SK-N-SH treated with all-trans-retinoic acid at 6 μM for 48 hours (cell line): Measurements from ENCODE around the gene MIGA2.
A peak's percentile ranks its signal among the peaks of the same experiment; 100 is the strongest.

ENCODE experiments used
- ATAC-seq: fragments of 200-7000 bp; cut with Tn5 transposase; 3 replicates; pipeline ENCODE4 v1.9.1; 2020; ENCODE audit warnings: mild to moderate bottlenecking, moderate library complexity
- ARNTL ChIP-seq: fragments of 450-650 bp; formaldehyde crosslinking; IDR thresholded peaks from 2 replicates; pipeline ENCODE4 v1.5.0; 2020; ENCODE audit warnings: low read depth, mild to moderate bottlenecking, moderate library complexity, borderline replicate concordance
- BACH2 ChIP-seq: fragments of 250-450 bp; sonication (Bioruptor Pico); IDR thresholded peaks from 2 replicates; pipeline ENCODE4 v1.9.0; 2021; ENCODE audit warnings: mild to moderate bottlenecking, borderline replicate concordance
- CSDC2 ChIP-seq: fragments of 250-450 bp; sonication (Bioruptor Pico); IDR thresholded peaks from 2 replicates; pipeline ENCODE4 v1.5.0; 2020; ENCODE audit warnings: mild to moderate bottlenecking, moderate library complexity
- ESRRG ChIP-seq: fragments of 250-450 bp; sonication (Bioruptor Pico); IDR thresholded peaks from 2 replicates; pipeline ENCODE4 v1.6.1; 2021; ENCODE audit warnings: mild to moderate bottlenecking
- GLIS3 ChIP-seq: fragments of 250-450 bp; sonication (Bioruptor Pico); IDR thresholded peaks from 2 replicates; pipeline ENCODE4 v1.5.0; 2020; ENCODE audit warnings: mild to moderate bottlenecking, moderate library complexity
- ISL1 ChIP-seq: fragments of 250-450 bp; sonication (Bioruptor Pico); IDR thresholded peaks from 2 replicates; pipeline ENCODE4 v2.1.2; 2022; ENCODE audit warnings: mild to moderate bottlenecking, moderate library complexity
- OSR1 ChIP-seq: fragments of 250-450 bp; sonication (Bioruptor Pico); IDR thresholded peaks from 2 replicates; pipeline ENCODE4 v1.8.0; 2022; ENCODE audit warnings: moderate library complexity, mild to moderate bottlenecking, inconsistent platforms
- PPARA ChIP-seq: fragments of 250-450 bp; sonication (Bioruptor Pico); IDR thresholded peaks from 2 replicates; pipeline ENCODE4 v1.5.0; 2020; ENCODE audit warnings: mild to moderate bottlenecking, borderline replicate concordance
- RARB ChIP-seq: fragments of 250-450 bp; sonication (Bioruptor Pico); IDR thresholded peaks from 2 replicates; pipeline ENCODE4 v1.8.0; 2021; ENCODE audit warnings: mild to moderate bottlenecking, moderate library complexity
- SNAI2 ChIP-seq: fragments of 250-450 bp; sonication (Bioruptor Pico); IDR thresholded peaks from 2 replicates; pipeline ENCODE4 v1.5.0; 2020; ENCODE audit warnings: mild to moderate bottlenecking, moderate library complexity
- TCF4 ChIP-seq: fragments of 250-450 bp; sonication (Bioruptor Pico); IDR thresholded peaks from 2 replicates; pipeline ENCODE4 v1.8.0; 2021; ENCODE audit warnings: mild to moderate bottlenecking, moderate library complexity, borderline replicate concordance
- ZFP3 ChIP-seq: fragments of 250-450 bp; sonication (Bioruptor Pico); IDR thresholded peaks from 2 replicates; pipeline ENCODE4 v1.5.0; 2020; ENCODE audit warnings: mild to moderate bottlenecking, moderate library complexity
- ZFP30 ChIP-seq: fragments of 450-650 bp; formaldehyde crosslinking; IDR thresholded peaks from 2 replicates; pipeline ENCODE4 v1.5.0; 2022; ENCODE audit warnings: mild to moderate bottlenecking, moderate library complexity
- ZNF565 ChIP-seq: fragments of 450-650 bp; formaldehyde crosslinking; conservative IDR thresholded peaks from 2 replicates; pipeline ENCODE4 v1.5.0; 2020; ENCODE audit warnings: low read depth, mild to moderate bottlenecking, moderate library complexity
- ZNF70 ChIP-seq: fragments of 450-650 bp; formaldehyde crosslinking; IDR thresholded peaks from 2 replicates; pipeline ENCODE4 v1.5.0; 2020; ENCODE audit warnings: mild to moderate bottlenecking, moderate library complexity
- ZNF8 ChIP-seq: fragments of 450-650 bp; formaldehyde crosslinking; IDR thresholded peaks from 2 replicates; pipeline ENCODE4 v1.5.0; 2020; ENCODE audit warnings: mild to moderate bottlenecking, moderate library complexity
- TF ChIP-seq, protein P1 (sequence below): fragments of 250-450 bp; sonication (Bioruptor Pico); IDR thresholded peaks from 2 replicates; pipeline ENCODE4 v1.8.0; 2021; ENCODE audit warnings: low read depth, mild to moderate bottlenecking, moderate library complexity, borderline replicate concordance
- TF ChIP-seq, protein P2 (sequence below): fragments of 250-450 bp; sonication (Bioruptor Pico); IDR thresholded peaks from 2 replicates; pipeline ENCODE4 v1.5.1; 2020; ENCODE audit warnings: low read depth, mild to moderate bottlenecking, moderate library complexity
- TF ChIP-seq, protein P3 (sequence below): fragments of 250-450 bp; sonication (Bioruptor Pico); IDR thresholded peaks from 2 replicates; pipeline ENCODE4 v1.8.0; 2020; ENCODE audit warnings: mild to moderate bottlenecking, moderate library complexity, borderline replicate concordance

Gene MIGA2, protein sequence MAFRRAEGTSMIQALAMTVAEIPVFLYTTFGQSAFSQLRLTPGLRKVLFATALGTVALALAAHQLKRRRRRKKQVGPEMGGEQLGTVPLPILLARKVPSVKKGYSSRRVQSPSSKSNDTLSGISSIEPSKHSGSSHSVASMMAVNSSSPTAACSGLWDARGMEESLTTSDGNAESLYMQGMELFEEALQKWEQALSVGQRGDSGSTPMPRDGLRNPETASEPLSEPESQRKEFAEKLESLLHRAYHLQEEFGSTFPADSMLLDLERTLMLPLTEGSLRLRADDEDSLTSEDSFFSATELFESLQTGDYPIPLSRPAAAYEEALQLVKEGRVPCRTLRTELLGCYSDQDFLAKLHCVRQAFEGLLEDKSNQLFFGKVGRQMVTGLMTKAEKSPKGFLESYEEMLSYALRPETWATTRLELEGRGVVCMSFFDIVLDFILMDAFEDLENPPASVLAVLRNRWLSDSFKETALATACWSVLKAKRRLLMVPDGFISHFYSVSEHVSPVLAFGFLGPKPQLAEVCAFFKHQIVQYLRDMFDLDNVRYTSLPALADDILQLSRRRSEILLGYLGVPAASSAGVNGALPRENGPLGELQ

DNA sequence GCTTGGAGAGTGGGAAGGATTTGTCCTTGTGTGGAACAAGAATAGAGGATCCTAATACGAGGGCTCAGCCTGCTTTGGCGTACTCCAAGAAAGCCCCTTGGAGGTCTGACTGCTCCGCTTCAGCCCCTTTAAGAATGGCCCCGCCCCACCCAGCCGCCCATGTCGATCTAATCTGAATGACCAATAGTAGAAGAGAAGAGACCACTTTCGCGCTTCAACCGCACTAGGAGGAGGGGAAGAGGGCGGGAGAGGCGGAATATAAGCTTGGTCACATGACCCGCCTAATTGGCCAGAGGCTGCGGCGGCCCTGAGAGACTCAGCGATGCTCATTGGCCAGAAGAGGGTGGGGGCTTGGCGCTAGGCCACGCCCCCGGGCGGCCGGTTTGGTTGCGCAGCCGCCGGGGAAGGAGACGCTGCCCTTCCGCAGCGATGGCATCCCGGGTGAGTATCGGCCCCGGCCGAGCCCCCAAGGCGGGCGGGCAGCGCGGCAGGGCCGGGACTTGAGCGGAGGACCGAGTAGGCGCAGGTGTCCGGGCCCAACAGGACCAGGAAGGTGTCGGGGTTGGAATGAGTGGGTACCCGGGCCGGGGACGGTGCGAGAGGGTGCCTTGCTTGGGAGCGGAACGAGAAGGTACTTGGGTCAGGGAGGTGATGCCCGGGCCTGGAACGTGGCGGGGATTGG, at the start of gene MIGA2:
MIGA2 (plus strand) TSS at position 386 of the 682 bp plus-strand sequence. CDS start 3,969 bp downstream, outside the sequence.
- TF ChIP-seq SNAI2 (CRISPR knock-in tag) (no peak), GLIS3 (0 out of 2 replicates have a peak, but pooled peaks have one; percentile 12)
- ATAC-seq = peak; percentile 98

DNA sequence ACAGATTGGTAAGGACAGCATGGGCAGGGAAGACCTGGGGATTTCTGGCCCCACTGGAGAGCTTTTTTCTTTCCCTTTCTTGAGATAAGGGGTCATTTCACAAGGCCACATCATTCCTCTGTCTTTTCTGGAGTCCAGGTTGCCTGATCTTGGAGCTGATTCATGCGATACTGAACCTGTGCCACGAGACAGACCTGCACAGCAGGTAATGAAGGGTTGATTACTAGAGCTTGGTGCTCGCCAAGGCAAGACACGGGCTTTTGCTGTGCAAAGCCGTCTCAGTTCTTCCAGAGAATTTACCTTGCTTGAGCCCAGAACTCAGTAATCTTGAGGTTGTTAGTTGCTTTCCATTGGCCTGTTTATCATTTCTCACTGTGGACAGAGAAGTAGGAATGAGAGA, 49.8 kb upstream of the MIGA2 start:
- no peak for ATAC-seq
- TF ChIP-seq RARB (CRISPR knock-in tag) (no peak), ZNF8 (CRISPR knock-in tag) (no peak), ZFP3 (CRISPR knock-in tag) (no peak), ZNF565 (CRISPR knock-in tag) (no peak), BACH2 (CRISPR knock-in tag) (no peak), ARNTL (no peak), CSDC2 (CRISPR knock-in tag) (no peak), ZFP30 (no peak), OSR1 (CRISPR knock-in tag) (no peak), TCF4 (CRISPR knock-in tag) (no peak)
- TF ChIP-seq, protein P1, sequence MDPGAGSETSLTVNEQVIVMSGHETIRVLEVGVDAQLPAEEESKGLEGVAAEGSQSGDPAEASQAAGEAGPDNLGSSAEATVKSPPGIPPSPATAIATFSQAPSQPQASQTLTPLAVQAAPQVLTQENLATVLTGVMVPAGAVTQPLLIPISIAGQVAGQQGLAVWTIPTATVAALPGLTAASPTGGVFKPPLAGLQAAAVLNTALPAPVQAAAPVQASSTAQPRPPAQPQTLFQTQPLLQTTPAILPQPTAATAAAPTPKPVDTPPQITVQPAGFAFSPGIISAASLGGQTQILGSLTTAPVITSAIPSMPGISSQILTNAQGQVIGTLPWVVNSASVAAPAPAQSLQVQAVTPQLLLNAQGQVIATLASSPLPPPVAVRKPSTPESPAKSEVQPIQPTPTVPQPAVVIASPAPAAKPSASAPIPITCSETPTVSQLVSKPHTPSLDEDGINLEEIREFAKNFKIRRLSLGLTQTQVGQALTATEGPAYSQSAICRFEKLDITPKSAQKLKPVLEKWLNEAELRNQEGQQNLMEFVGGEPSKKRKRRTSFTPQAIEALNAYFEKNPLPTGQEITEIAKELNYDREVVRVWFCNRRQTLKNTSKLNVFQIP (CRISPR knock-in tag) = no peak
- TF ChIP-seq, all 23 proteins: peak for 0

DNA sequence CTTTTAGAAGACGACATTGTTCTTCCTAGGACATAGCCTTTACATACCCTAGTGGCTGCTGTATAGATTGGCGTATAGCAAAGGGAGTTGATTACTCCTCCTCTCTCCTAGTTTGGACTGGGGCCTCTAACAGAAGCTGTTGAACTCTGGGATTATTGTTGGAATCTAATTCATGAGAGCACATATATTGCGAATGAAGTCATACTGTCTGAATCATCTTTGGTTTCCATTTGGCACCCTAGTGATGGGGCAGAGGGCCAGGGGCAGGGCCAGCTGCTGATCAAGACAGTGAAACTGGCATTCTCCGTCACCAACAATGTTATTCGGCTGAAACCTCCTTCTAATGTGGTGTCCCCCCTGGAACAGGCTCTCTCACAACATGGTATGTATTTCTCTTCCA, 48.6 kb upstream of the MIGA2 start:
- ATAC-seq = peak; percentile 91
- TF ChIP-seq ESRRG (no peak), BACH2 (CRISPR knock-in tag) (no peak), OSR1 (CRISPR knock-in tag) (no peak), SNAI2 (CRISPR knock-in tag) (peak; percentile 58; the same call in 1 of the 2 replicates), ZNF8 (CRISPR knock-in tag) (no peak)
- TF ChIP-seq, protein P2, sequence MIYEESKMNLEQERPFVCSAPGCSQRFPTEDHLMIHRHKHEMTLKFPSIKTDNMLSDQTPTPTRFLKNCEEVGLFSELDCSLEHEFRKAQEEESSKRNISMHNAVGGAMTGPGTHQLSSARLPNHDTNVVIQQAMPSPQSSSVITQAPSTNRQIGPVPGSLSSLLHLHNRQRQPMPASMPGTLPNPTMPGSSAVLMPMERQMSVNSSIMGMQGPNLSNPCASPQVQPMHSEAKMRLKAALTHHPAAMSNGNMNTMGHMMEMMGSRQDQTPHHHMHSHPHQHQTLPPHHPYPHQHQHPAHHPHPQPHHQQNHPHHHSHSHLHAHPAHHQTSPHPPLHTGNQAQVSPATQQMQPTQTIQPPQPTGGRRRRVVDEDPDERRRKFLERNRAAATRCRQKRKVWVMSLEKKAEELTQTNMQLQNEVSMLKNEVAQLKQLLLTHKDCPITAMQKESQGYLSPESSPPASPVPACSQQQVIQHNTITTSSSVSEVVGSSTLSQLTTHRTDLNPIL (CRISPR knock-in tag) = 0 out of 2 replicates have a peak, but pooled peaks have one; percentile 24

DNA sequence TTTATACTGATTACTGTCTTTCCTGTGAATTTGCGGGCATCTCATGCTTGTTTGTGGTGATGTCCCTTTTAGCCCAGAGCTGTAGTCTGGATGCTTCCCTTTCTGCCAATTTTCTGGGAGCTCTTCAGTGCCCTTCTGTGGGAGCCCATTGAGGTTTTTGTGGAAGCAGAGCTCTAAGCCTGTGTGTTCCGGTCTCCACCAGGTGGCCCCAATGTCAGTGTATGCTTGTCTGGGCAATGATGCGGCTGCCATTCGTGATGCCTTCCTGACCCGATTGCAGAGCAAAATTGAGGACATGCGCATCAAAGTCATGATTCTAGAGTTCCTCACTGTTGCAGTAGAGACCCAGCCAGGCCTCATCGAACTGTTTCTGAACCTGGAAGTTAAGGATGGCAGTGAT, 43.4 kb upstream of the MIGA2 start:
- peak; percentile 72; the same call in 2 of the 3 replicates for ATAC-seq
- no peak for TF ChIP-seq PPARA (CRISPR knock-in tag)
- TF ChIP-seq GLIS3 = no peak
- TF ChIP-seq, protein P1 (CRISPR knock-in tag) = no peak
- TF ChIP-seq, protein P3, sequence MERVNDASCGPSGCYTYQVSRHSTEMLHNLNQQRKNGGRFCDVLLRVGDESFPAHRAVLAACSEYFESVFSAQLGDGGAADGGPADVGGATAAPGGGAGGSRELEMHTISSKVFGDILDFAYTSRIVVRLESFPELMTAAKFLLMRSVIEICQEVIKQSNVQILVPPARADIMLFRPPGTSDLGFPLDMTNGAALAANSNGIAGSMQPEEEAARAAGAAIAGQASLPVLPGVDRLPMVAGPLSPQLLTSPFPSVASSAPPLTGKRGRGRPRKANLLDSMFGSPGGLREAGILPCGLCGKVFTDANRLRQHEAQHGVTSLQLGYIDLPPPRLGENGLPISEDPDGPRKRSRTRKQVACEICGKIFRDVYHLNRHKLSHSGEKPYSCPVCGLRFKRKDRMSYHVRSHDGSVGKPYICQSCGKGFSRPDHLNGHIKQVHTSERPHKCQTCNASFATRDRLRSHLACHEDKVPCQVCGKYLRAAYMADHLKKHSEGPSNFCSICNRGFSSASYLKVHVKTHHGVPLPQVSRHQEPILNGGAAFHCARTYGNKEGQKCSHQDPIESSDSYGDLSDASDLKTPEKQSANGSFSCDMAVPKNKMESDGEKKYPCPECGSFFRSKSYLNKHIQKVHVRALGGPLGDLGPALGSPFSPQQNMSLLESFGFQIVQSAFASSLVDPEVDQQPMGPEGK = no peak
- TF ChIP-seq ZNF70 = no peak
- TF ChIP-seq ISL1 (CRISPR knock-in tag) = no peak
- TF ChIP-seq, protein P2 (CRISPR knock-in tag) = no peak
- TF ChIP-seq TCF4 (CRISPR knock-in tag) = no peak
- no peak for TF ChIP-seq OSR1 (CRISPR knock-in tag)
- no peak for TF ChIP-seq CSDC2 (CRISPR knock-in tag)
